H7 (cell line): ENCODE results near the gene SDK1. TPM values are rescaled to one million over a fixed set of nuclear protein-coding genes. Genes with fewer than 3 reads are reported as not detected.
A peak's percentile ranks its signal among the peaks of the same experiment; 100 is the strongest.

Source experiments
- DNase-seq: peaks from one replicate; pipeline ENCODE4 v3.0.0; 2012
- H3K27me3 ChIP-seq: 2 replicates; pipeline ENCODE4 v1.6.0; 2011; ENCODE audit warnings: mild to moderate bottlenecking, low read length; ENCODE audit not compliant: control insufficient read depth, insufficient read depth
- H3K36me3 ChIP-seq: replicated peaks from 2 replicates; pipeline ENCODE4 v1.5.1; 2011; ENCODE audit warnings: low read length; ENCODE audit not compliant: control insufficient read depth, insufficient read depth
- H3K4me3 ChIP-seq: 2 replicates; pipeline ENCODE4 v1.5.1; 2011; ENCODE audit warnings: low read depth, mild to moderate bottlenecking, control low read depth, low read length, moderate library complexity; ENCODE audit not compliant: insufficient read depth
- total RNA-seq: library from RNA; depleted of rRNA; stranded (reverse); fragments of >200 nt; shearing (Covaris generic); gene quantifications from 2 replicates; pipeline ENCODE4 v1.2.3, GENCODE V29; 2014

Gene SDK1
- total RNA-seq, 1 experiment from 2014 or later: 2.4 TPM

DNA sequence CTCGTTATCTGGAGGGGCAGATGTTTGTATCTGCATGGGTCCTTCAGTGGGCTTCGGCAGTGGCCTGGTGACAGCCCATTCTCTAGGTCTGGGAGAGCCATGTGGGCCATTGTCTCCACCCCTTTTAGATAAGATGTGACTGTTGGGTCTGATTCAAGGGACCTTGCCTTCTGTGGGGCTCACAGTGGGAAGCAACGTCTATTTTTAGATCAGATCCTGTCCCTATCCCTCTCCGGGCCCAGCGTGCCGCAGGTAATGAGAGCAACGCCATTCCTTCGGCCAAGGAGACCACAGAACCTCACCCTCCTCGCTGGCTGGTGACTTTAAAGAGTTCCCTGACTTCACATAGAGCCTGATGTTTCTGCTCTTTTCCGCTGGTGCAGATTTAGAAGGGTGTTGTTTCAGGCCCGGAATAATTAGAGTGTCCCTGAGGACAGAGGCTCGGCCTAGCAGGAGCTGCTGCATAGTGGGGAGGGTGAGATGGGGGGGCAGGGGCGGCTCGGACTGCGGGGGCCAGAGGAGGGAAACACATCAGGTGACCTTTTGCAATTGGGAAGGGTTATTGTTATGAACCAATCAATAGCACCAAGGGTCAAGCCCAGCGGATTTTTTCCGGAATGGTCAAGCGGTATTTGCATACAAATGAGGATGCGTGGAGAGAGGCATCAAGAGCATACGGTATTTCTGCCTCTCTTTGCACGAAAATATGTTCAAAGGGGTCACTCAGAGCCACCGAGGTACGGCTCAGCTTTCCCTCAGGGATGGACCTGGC, 878.0 kb downstream of the SDK1 start:
- Histone ChIP-seq H3K36me3 (no peaks in the 10 kb centered on the region), H3K27me3 (no peaks in the 10 kb centered on the region), H3K4me3 (no peak overlapping the region)
- DNase-seq: no peak

DNA sequence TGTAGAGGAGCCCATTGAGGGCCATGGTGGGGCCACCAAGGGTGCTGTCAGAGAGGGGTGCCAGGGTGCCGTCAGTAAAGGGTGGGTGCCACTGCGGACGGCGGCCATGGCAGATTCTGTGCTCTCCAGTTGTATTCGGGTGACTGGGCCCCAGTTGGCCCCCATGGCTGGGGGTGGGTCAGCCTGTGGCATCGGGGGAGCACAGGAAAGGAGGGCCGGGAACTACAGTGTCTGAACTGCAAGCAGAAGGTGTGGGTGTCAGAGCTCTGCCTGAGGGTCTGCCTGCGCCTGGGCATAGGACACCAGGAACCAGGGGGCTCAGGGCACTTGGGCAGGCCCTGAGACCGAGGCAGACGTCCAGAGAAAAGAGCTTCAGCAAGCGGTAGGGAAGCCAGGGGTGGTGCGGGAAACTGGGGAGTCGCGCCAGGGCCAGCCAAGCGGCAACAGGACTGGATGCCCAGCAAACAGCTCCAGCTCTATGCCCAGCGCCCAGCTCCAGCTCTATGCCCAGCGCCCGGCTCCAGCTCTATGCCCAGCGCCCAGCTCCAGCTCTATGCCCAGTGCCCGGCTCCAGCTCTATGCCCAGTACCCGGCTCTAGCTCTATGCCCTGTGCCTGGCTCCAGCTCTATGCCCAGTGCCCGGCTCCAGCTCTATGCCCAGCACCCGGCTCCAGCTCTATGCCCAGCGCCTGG, 878.8 kb downstream of the SDK1 start:
- Histone ChIP-seq H3K27me3 (no peaks in the 10 kb centered on the region), H3K36me3 (no peaks in the 10 kb centered on the region), H3K4me3 (no peak overlapping the region)
- no peak for DNase-seq

DNA sequence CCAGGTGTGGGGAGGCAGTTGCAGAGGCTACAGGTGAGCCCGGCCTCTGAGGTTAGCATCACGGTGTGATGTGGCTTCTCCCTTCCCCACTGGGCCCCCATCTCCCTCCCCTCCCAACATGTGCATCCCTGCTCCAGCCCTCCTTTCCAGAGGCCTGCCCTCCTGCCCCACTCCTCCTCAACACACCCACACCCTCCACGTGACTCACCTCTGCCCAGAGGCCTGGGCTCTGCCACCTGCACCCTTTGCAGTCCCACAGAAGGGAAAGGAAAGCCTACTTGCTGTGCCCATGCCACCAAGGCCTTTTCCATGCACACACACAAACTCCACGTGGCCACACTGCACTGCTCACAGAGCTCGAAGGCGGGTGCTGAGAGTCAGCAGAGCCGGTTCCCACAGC, 880.4 kb downstream of the SDK1 start:
- Histone ChIP-seq H3K4me3 (no peak overlapping the region), H3K27me3 (no peaks in the 10 kb centered on the region), H3K36me3 (no peaks in the 10 kb centered on the region)
- no peak for DNase-seq

DNA sequence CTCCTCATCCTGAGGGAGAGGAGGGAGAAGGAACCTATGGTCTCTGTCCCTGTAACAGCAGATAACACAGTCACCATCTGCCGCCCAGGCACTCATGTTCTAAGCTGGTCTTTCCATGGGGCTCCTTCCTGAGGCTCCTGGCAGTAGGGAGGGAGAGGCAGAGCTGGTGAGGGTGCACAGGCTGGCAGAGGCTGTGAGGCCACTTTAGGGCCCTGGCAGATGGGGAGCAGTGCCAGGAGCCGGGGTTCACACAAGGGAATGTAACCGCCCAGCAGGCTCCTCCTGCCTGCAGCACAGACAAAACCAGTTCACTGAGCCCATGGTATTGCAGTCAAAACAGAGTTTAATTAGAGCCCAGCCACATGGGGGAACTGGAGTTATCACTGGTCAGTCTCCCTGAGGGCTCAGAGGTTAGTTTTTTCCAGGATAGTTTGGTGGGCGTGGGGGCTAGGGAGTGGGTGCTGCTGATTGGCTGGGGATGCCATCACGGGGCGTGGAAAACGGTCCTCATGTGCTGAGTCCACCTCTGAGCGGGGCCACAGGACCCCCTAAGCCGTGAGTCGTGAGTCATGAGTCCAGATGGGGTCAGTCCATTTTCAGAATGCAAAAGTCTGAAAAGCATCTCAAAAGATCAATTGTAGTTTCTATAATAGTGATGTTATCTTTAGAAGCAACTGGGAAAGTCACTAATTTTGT, 881.7 kb downstream of the SDK1 start:
- no peaks in the 10 kb centered on the region for H3K27me3 ChIP-seq

DNA sequence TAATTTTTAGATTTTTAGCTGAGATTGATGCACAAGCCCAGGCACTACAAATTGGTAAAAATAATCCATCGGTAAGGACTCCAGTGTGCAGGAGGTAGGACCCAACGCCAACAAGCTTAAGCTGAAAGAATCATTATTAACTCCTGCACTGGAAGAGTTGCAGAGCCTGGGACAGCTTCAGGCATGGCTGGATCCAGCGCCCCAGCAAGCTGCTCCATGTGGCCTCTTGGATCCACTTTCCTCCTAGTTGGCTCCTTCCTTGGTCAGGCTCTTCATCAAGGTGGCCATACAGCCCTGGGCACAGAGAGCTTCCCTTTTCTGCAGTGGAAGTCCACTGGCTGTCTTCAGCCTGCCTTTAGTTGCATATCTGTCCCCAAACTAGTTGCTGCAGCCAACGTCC, 883.6 kb downstream of the SDK1 start:
- Histone ChIP-seq H3K27me3 (no peaks in the 10 kb centered on the region), H3K4me3 (no peak overlapping the region), H3K36me3 (no peaks in the 10 kb centered on the region)
- DNase-seq: no peak

More for the DNA sequence above, 881.7 kb downstream of the SDK1 start:
- Histone ChIP-seq H3K4me3 (no peak overlapping the region), H3K36me3 (no peaks in the 10 kb centered on the region)
- DNase-seq: no peak

DNA sequence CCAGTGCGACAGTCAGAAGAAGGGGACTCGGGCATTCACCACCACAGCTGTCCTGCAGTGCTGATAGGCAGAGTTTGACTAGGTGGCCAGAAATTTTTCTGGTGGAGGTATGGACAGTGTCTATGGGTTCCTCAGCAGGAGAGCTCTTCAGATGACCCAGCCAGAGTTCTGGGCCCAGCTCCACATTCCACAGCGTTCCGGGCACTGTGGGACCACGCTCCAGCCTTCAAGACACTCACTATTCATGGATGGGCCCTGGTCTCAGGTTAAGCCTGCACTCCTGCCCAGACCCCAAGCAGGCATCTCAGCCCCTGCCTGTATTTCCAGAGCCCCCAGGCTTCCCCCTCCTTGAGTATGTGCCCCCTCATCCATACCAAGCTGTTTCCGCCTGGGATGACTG, 884.1 kb downstream of the SDK1 start:
- DNase-seq: no peak
- Histone ChIP-seq H3K36me3 (no peaks in the 10 kb centered on the region), H3K27me3 (no peaks in the 10 kb centered on the region), H3K4me3 (no peak overlapping the region)

DNA sequence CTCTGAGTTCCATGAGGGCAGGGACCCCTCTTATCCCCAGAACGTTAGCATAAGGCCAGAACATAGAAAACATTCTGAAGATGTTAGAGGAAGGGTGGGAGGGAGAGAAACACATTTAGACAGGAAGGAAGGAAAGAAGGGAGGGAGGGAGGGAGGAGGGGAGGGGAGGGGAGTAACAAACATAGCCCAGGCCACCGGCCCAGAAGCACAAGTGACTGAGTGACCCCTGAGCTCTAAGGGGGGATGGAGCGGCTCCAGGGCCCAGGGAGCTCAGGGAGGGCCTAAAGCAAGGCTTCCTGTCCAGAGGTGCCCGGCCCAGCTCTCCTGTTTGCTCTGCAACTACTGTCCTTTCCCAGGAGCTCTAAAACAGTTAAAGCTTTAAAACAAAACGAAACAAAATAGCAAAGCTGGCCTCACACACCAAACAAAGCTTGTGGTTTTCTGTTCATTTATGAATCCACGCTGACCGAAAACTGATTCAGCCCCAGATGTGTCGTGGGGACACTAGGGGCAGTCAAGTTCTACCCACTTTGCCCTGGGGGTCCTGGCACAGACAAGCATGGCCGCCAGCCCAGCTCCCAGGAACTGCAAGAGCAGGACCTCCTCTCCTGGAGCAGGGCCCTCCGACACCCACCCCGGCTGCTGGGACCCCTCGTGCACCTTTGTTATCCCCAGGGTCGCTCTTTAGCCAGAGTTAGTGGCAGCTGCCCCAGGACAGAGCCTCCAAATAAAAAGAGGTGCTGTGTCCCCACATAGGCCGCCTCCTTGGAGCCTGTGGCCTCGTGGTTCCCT, 884.9 kb downstream of the SDK1 start:
- H3K4me3 ChIP-seq: no peak overlapping the region
- H3K27me3 ChIP-seq: no peaks in the 10 kb centered on the region
- no peak for DNase-seq
- H3K36me3 ChIP-seq: no peaks in the 10 kb centered on the region

DNA sequence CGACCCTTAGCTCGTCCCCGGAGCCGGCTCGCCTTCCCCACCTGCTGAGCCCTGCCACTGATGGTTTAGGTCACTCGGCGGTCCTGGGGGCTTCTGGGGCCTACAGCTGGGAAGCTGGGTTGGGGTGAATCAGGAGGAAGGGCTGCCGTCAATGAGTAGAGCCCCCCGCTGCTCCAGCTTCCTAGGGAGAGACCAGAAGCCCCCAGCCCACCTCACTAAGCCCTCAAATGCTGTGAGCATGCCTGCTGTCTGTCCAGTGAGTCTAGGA, 885.4 kb downstream of the SDK1 start:
- no peak for DNase-seq
- Histone ChIP-seq H3K27me3 (no peaks in the 10 kb centered on the region), H3K36me3 (no peaks in the 10 kb centered on the region), H3K4me3 (no peak overlapping the region)

DNA sequence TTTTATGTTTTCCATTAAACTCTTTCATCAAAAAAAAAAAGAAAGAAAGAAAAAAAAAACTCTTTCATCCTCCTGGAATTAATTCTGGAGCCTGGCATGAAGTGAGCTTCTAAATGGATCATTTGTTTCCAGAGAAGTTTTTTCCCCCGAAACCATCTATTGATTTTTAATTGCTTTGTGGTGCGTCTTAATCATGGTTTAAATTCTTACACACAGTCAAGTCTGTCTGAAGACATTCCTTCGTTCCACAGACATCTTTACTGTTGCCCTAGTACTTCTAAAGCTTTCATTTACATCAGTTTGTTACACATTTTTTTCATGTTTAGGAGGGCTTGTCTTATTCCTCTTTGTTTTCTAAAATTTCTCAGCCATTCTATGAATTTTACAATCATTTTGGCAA, 887.6 kb downstream of the SDK1 start:
- Histone ChIP-seq H3K36me3 (no peaks in the 10 kb centered on the region), H3K4me3 (no peak overlapping the region), H3K27me3 (no peaks in the 10 kb centered on the region)
- no peak for DNase-seq

DNA sequence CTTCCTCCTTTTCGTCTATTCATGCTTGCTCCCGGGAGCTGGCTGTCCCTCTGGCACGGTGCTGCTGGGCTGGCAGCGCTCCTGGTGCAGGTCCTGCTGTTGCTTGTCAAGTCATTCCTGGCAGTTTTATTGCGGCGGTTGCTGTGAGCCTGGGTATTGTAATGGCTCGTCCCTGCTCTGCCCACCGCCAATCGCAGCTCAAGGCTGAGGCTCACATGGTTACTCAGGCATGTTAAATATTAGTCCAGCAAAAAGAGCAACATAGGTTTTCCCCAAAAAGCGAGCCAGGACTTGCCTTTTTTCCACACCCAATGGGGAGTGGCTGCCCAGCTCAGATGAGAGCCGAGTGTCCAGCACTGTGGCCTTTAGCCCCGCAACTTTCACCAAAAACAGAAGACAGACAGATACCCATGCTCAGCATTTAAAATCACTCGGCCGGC, 888.1 kb downstream of the SDK1 start:
- DNase-seq: no peak

DNA sequence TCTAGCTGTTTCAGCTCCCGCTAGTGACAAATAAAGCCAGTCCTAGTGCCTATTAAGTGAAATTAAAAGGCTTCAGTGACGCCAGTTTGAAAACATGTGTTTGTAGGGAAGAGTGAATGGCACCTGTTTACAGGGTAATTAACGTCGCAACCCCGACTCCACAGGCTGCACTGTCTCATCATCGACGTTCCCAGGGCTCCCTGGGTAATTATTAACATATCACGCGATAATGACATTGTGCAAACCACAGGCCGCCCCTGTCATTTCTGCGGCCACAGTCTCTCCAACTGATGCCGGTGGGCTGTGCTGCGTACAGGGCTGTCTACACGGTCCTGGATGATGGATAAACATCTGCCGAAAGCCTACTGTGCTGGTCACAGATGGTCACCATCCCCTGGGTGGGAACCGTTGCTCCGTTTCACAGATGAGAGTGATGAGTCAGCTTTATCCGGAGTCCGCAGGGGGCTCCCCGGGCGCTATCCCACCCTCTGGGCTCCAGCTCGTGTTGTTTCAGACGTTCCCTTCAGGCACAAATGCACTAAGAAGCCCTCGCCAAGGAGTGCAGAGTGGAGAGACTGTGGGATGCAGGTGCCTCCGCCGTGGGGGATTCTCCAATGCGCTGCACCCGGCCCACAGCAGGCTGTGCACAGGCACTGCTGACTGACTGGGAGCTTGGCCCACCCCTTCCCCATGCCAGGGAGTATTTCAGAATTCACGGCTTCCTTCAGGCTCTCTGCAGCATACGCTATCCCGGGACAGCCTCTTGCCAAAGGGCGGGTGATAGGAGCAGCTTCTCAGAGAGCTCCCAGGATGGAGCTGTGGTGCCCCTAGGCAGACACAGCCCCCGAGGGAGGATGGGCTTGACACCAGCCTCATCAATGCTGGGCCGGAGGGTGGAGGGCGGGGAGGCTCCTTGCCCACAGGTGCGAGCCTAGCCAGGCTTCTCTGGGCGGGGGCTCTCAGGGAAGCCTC, 889.2 kb downstream of the SDK1 start:
- H3K36me3 ChIP-seq: no peaks in the 10 kb centered on the region
- H3K4me3 ChIP-seq: no peak overlapping the region
- peak; percentile 62 for DNase-seq
- H3K27me3 ChIP-seq: no peaks in the 10 kb centered on the region

More for the DNA sequence above, 888.1 kb downstream of the SDK1 start:
- no peaks in the 10 kb centered on the region for H3K27me3 ChIP-seq
- H3K36me3 ChIP-seq: no peaks in the 10 kb centered on the region
- no peak overlapping the region for H3K4me3 ChIP-seq

DNA sequence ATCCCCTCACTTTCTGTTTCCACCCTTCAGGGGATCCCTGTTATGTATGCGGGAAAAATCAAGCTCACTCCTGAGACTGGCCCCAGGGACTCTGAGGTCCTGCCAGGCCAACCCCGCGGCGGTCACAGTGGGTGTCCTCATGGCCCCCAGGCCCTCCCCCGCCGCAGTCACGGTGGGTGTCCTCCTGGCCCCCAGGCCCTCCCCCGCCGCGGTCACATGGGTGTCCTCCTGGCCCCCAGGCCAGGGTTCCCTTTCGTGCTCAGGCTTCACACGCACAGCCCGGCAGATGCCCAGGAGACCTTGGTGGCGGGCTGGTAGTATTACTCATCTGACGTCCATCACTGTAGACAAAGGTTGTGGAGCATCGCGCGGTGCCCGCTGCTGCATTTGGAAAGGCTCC, 890.0 kb downstream of the SDK1 start:
- Histone ChIP-seq H3K36me3 (no peaks in the 10 kb centered on the region), H3K27me3 (no peaks in the 10 kb centered on the region), H3K4me3 (no peak overlapping the region)
- no peak for DNase-seq

DNA sequence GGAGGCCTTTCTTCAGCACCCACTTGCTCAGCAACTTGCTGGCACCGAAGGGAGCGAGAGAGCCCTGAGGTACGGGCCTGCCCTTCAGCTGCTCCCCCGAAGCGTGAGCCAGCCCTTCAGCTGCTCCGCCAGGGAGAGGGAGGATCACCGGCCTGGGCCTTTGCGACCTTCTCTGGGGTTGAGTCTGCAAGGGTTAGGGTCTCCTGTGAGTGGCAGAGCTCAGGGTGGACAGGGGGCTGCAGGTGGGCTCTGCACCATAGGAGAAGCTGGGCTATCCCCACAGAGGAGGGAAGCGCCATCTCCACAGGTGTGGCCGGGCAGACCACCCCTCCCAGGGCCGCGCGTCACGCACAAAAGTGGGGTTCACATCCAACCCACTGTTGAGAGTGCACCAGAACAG, 890.5 kb downstream of the SDK1 start:
- no peak for DNase-seq
- H3K4me3 ChIP-seq: no peak overlapping the region
- no peaks in the 10 kb centered on the region for H3K27me3 ChIP-seq
- no peaks in the 10 kb centered on the region for H3K36me3 ChIP-seq

DNA sequence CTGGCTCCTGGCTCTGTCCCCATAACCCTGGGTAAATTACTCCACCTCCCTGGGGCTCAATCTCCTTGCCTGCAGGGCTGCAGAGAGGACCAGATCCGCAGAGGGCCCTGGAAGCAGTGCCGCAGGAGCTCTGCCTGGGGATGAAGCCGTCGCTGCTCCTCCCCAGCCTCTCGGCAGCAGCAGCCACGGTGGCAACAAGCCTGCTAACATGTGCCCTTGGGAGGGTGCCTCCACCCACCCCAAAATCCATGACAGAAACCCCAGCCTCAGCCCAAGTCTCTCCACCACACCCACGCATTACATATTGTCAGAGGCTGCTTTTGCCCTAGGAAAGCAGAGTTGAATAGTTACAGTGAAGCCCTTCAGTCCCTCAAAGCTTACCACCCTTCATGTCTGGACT, 894.6 kb downstream of the SDK1 start:
- H3K27me3 ChIP-seq: no peaks in the 10 kb centered on the region
- DNase-seq: no peak
- H3K36me3 ChIP-seq: no peaks in the 10 kb centered on the region
- no peak overlapping the region for H3K4me3 ChIP-seq
